WTC11 (cell line): ENCODE data around the gene PLK3. TPM values are rescaled to one million over a fixed set of nuclear protein-coding genes. Genes with fewer than 3 reads are reported as not detected.

Experiments
- ATAC-seq: fragments of 200-7000 bp; cut with Tn5 transposase; 2 replicates; pipeline ENCODE4 v1.10.0; 2021; ENCODE audit warnings: mild to moderate bottlenecking, moderate library complexity
- CTCF ChIA-PET: fragments of 300-600 bp; sonication (Branson Sonifier 250); formaldehyde crosslinking; loops from one replicate; lab custom pipeline; 2021; ENCODE audit warnings: antibody characterized with exemption; lab: Charles Lee
- POLR2A ChIA-PET: fragments of 350-600 bp; sonication (Branson Sonifier 250); formaldehyde crosslinking; loops from one replicate; lab custom pipeline; 2021; ENCODE audit warnings: antibody characterized with exemption; lab: Charles Lee
- DNase-seq: peaks from one replicate; pipeline ENCODE4 v3.0.0; 2021; ENCODE audit warnings: low spot score
- H3K27ac Mint-ChIP-seq: 2 replicates; pipeline ENCODE4 v1.8.0; 2021; ENCODE audit warnings: mixed read lengths
- H3K27me3 Mint-ChIP-seq: 2 replicates; pipeline ENCODE4 v1.8.0; 2021; ENCODE audit warnings: low read depth, mild to moderate bottlenecking, moderate library complexity, mixed read lengths
- H3K36me3 Mint-ChIP-seq: 2 replicates; pipeline ENCODE4 v1.8.0; 2021; ENCODE audit warnings: mixed read lengths
- H3K4me1 Mint-ChIP-seq: 2 replicates; pipeline ENCODE4 v1.8.0; 2022; ENCODE audit warnings: mixed read lengths
- H3K4me3 Mint-ChIP-seq: 2 replicates; pipeline ENCODE4 v1.8.0; 2021; ENCODE audit warnings: mild to moderate bottlenecking, moderate library complexity, mixed read lengths
- H3K9me3 Mint-ChIP-seq: 2 replicates; pipeline ENCODE4 v1.8.0; 2021; ENCODE audit warnings: mixed read lengths
- CBFB ChIP-seq: sonication (generic); formaldehyde crosslinking; IDR thresholded peaks from 2 replicates; pipeline ENCODE4 v1.8.1; 2022; ENCODE audit warnings: mild to moderate bottlenecking, low read depth, missing genetic modification reagents
- CTCF ChIP-seq: fragments of 200-600 bp; IDR thresholded peaks from 2 replicates; pipeline ENCODE4 v1.8.0; 2022; ENCODE audit warnings: antibody characterized with exemption
- GABPB1 ChIP-seq: sonication (generic); formaldehyde crosslinking; IDR thresholded peaks from 2 replicates; pipeline ENCODE4 v1.8.1; 2023; ENCODE audit warnings: mild to moderate bottlenecking, missing genetic modification reagents
- GRHL2 ChIP-seq: fragments of 250-450 bp; sonication (Bioruptor Pico); IDR thresholded peaks from 2 replicates; pipeline ENCODE4 v1.8.0; 2022; ENCODE audit warnings: mild to moderate bottlenecking, moderate library complexity; ENCODE audit not compliant: insufficient replicate concordance, severe bottlenecking
- IRF1 ChIP-seq: sonication (generic); formaldehyde crosslinking; IDR thresholded peaks from 2 replicates; pipeline ENCODE4 v1.8.0; 2023; ENCODE audit warnings: missing genetic modification reagents
- JUN ChIP-seq: sonication (generic); formaldehyde crosslinking; IDR thresholded peaks from 2 replicates; pipeline ENCODE4 v1.8.0; 2023; ENCODE audit warnings: mild to moderate bottlenecking, missing genetic modification reagents
- MXD4 ChIP-seq: fragments of 250-450 bp; sonication (Bioruptor Pico); IDR thresholded peaks from 2 replicates; pipeline ENCODE4 v1.8.0; 2021; ENCODE audit warnings: mild to moderate bottlenecking, moderate library complexity, borderline replicate concordance
- NR2C2 ChIP-seq: sonication (generic); formaldehyde crosslinking; IDR thresholded peaks from 2 replicates; pipeline ENCODE4 v1.8.0; 2022; ENCODE audit warnings: mild to moderate bottlenecking, missing genetic modification reagents
- NR3C1 ChIP-seq: sonication (generic); formaldehyde crosslinking; conservative IDR thresholded peaks from 2 replicates; pipeline ENCODE4 v1.8.1; 2023; ENCODE audit warnings: low read depth, mild to moderate bottlenecking, missing genetic modification reagents
- PREB ChIP-seq: sonication (generic); formaldehyde crosslinking; IDR thresholded peaks from 2 replicates; pipeline ENCODE4 v1.8.1; 2022; ENCODE audit warnings: mild to moderate bottlenecking, missing genetic modification reagents, moderate library complexity, borderline replicate concordance
- STAT6 ChIP-seq: sonication (generic); formaldehyde crosslinking; conservative IDR thresholded peaks from 2 replicates; pipeline ENCODE4 v1.8.1; 2023; ENCODE audit warnings: mild to moderate bottlenecking, low read depth, missing genetic modification reagents, moderate library complexity
- ZNF219 ChIP-seq: sonication (generic); formaldehyde crosslinking; IDR thresholded peaks from 2 replicates; pipeline ENCODE4 v1.8.0; 2023; ENCODE audit warnings: missing genetic modification reagents, mild to moderate bottlenecking, borderline replicate concordance
- ZNF263 ChIP-seq: sonication (generic); formaldehyde crosslinking; IDR thresholded peaks from 2 replicates; pipeline ENCODE4 v1.8.1; 2022; ENCODE audit warnings: low read depth, mild to moderate bottlenecking, moderate library complexity, missing genetic modification reagents
- ZNF396 ChIP-seq: fragments of 250-450 bp; sonication (Bioruptor Pico); IDR thresholded peaks from 2 replicates; pipeline ENCODE4 v1.8.0; 2021; ENCODE audit warnings: mild to moderate bottlenecking, moderate library complexity, borderline replicate concordance
- ZNF416 ChIP-seq: fragments of 250-450 bp; sonication (Bioruptor Pico); IDR thresholded peaks from 2 replicates; pipeline ENCODE4 v1.9.0; 2021; ENCODE audit warnings: mild to moderate bottlenecking, inconsistent platforms
- ZNF425 ChIP-seq: fragments of 250-450 bp; sonication (Bioruptor Pico); conservative IDR thresholded peaks from 2 replicates; pipeline ENCODE4 v1.9.0; 2021; ENCODE audit warnings: mild to moderate bottlenecking
- total RNA-seq: library from RNA; stranded (reverse); gene quantifications from 3 replicates; pipeline ENCODE4 v1.2.3, GENCODE V29; 2021

PLK3 gene
- total RNA-seq, 1 experiment from 2014 or later, result 16.4 TPM

GRCh38 chr1:44806025-44806703 lies 6.0 kb downstream of the PLK3 start (continued):
- TF ChIP-seq ZNF425 (CRISPR knock-in tag), result no peak

- Mint-ChIP-seq H3K4me1 (peaks cover 36% of the 10 kb centered on the region), H3K36me3 (peaks cover 21% of the 10 kb centered on the region), H3K27ac (peak within 1 kb of the TSS; percentile 100), H3K9me3 (no peaks in the 10 kb centered on the region), H3K27me3 (peaks cover under 1% of the 10 kb centered on the region; the same call in 1 of the 2 replicates), H3K4me3 (peak within 1 kb of the TSS; percentile 19; the same call in 1 of the 2 replicates)
- ChIA-PET POLR2A (interaction anchor here (1.4 kb wide), 2 partner anchors 20 to 86 kb away, joined by 3 read pairs; no protein-coding TSS in a partner anchor), CTCF (interaction anchor here (0.5 to 2.9 kb wide), 7 partner anchors 8 to 626 kb away, joined by 3 to 20 read pairs (median 9); partner anchors contain the start of genes BEST4 and RNU5D-1)
- ATAC-seq (no peak), DNase-seq (no peak)
- TF ChIP-seq ZNF416 (CRISPR knock-in tag) (no peak), ZNF263 (CRISPR knock-in tag) (no peak), PREB (CRISPR knock-in tag) (no peak), NR3C1 (CRISPR knock-in tag) (no peak), IRF1 (CRISPR knock-in tag) (no peak), JUN (CRISPR knock-in tag) (no peak), MXD4 (CRISPR knock-in tag) (no peak), ZNF219 (CRISPR knock-in tag) (no peak), GABPB1 (no peak), CTCF (no peak), ZNF396 (CRISPR knock-in tag) (no peak), NR2C2 (CRISPR knock-in tag) (no peak), CBFB (CRISPR knock-in tag) (no peak), STAT6 (no peak), GRHL2 (CRISPR knock-in tag) (no peak)
Observed at GRCh38 chr1:44806704-44807363, 6.7 kb downstream of the PLK3 start, which contains the start of gene DYNLT4. DYNLT4 (minus strand) TSS chr1:44807351; CDS start chr1:44806668, 683 bp downstream.
